Neural crest cell (in vitro differentiated cells): Measurements from ENCODE around the gene TMEM215. TPM values are rescaled to one million over a fixed set of nuclear protein-coding genes. Genes with fewer than 3 reads are reported as not detected.

Source experiments
- DNase-seq: peaks from one replicate; pipeline ENCODE4 v3.0.0; 2021; ENCODE audit warnings: low read depth, mixed read lengths, low spot score
- H3K27ac Mint-ChIP-seq: one replicate; pipeline ENCODE4 v1.8.0; 2021; ENCODE audit warnings: mild to moderate bottlenecking, mixed read lengths; ENCODE audit not compliant: unreplicated experiment
- H3K27me3 Mint-ChIP-seq: 2 replicates; pipeline ENCODE4 v1.8.0; 2021; ENCODE audit warnings: low read depth, mild to moderate bottlenecking, mixed read lengths
- H3K36me3 Mint-ChIP-seq: 2 replicates; pipeline ENCODE4 v1.8.0; 2021; ENCODE audit warnings: low read depth, mild to moderate bottlenecking, mixed read lengths
- H3K4me1 Mint-ChIP-seq: 2 replicates; pipeline ENCODE4 v1.8.0; 2021; ENCODE audit warnings: mixed read lengths
- H3K4me3 Mint-ChIP-seq: one replicate; pipeline ENCODE4 v1.8.0; 2021; ENCODE audit warnings: mild to moderate bottlenecking, mixed read lengths
- H3K9me3 Mint-ChIP-seq: 2 replicates; pipeline ENCODE4 v1.8.0; 2021; ENCODE audit warnings: mixed read lengths
- total RNA-seq: library from RNA; stranded (reverse); gene quantifications from 2 replicates; pipeline ENCODE4 v1.2.1, GENCODE V29; 2021
- TF ChIP-seq, protein P1 (sequence below): fragments of 200-600 bp; sonication (generic); conservative IDR thresholded peaks from 2 replicates; pipeline ENCODE4 v1.5.0; 2021; ENCODE audit warnings: antibody characterized with exemption, mild to moderate bottlenecking

TMEM215 gene
- total RNA-seq, 1 donor from 2014 or later = 0.72 TPM

DNA sequence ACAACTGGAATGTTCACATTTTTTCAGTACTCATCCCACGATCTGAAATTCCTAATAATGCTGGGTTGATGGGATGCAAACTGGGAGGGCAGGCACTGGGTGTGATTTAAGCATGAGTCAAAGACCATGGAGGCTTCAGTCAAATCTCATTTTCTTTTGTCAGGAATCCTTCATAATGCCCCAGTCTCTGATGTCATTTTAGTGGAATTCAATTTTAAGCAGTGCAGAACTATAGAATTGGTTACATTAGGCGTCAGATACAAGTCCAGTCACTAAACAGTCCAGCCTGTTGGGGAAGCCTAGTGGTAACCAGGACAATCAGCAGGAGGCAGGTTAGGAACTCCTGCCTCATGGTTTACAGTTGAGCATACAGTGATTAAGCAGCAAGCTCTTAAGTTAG, 41.0 kb upstream of the TMEM215 start:
- H3K27ac Mint-ChIP-seq = no peak overlapping the region
- DNase-seq = no peak
- H3K27me3 Mint-ChIP-seq = peaks cover 3% of the 10 kb centered on the region
- H3K4me1 Mint-ChIP-seq = peaks cover 21% of the 10 kb centered on the region
- TF ChIP-seq, protein P1, sequence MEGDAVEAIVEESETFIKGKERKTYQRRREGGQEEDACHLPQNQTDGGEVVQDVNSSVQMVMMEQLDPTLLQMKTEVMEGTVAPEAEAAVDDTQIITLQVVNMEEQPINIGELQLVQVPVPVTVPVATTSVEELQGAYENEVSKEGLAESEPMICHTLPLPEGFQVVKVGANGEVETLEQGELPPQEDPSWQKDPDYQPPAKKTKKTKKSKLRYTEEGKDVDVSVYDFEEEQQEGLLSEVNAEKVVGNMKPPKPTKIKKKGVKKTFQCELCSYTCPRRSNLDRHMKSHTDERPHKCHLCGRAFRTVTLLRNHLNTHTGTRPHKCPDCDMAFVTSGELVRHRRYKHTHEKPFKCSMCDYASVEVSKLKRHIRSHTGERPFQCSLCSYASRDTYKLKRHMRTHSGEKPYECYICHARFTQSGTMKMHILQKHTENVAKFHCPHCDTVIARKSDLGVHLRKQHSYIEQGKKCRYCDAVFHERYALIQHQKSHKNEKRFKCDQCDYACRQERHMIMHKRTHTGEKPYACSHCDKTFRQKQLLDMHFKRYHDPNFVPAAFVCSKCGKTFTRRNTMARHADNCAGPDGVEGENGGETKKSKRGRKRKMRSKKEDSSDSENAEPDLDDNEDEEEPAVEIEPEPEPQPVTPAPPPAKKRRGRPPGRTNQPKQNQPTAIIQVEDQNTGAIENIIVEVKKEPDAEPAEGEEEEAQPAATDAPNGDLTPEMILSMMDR = no peak
- no peak overlapping the region for H3K4me3 Mint-ChIP-seq
- peaks cover 4% of the 10 kb centered on the region for H3K9me3 Mint-ChIP-seq
- no peaks in the 10 kb centered on the region for H3K36me3 Mint-ChIP-seq

DNA sequence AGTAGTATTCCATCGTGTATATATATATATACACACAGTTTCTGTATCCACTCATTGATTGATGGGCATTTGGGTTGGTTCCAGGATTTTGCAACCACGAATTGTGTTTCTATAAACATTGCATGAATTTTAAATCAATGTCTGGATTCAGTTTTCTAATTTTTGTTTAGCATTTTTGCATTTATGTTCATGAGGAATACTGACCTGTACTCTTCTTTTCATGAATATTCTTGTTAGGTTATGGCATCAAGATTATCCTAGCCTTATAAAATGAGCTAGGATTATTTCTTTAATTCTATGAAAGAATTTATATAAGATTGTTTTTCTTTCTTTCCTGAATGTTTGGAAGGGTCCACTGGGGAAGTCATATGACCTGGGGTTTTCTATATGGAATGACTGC, 35.3 kb upstream of the TMEM215 start:
- Mint-ChIP-seq H3K27ac (no peak overlapping the region), H3K9me3 (peaks cover 7% of the 10 kb centered on the region), H3K27me3 (no peaks in the 10 kb centered on the region), H3K36me3 (no peaks in the 10 kb centered on the region), H3K4me3 (no peak overlapping the region), H3K4me1 (peaks cover 6% of the 10 kb centered on the region)
- TF ChIP-seq, protein P1 = no peak
- DNase-seq = no peak

DNA sequence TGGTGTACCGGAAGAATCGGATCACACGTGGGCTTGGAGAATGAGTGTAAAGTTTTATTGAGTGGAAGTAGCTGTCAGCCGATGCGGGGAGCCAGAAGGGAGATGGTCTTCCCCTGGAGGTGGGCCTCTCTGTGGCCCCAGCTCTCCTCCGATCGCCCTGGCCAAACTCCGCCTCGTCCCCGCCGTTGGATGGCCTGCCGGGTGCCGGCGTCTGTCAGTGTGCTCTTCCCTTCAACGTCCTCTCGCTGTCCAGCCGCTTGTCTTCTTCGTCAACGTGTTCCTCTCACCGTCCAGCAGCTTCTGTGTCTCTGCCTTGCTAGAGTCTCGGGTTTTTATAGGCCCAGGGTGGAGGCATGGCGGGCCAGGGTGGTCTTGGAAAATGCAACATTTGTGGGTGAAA, 27.6 kb upstream of the TMEM215 start:
- Mint-ChIP-seq H3K27me3 (peaks cover 3% of the 10 kb centered on the region), H3K9me3 (peaks cover 6% of the 10 kb centered on the region), H3K27ac (no peak overlapping the region), H3K4me3 (no peak overlapping the region), H3K4me1 (no peaks in the 10 kb centered on the region), H3K36me3 (no peaks in the 10 kb centered on the region)
- no peak for DNase-seq
- TF ChIP-seq, protein P1 = no peak

DNA sequence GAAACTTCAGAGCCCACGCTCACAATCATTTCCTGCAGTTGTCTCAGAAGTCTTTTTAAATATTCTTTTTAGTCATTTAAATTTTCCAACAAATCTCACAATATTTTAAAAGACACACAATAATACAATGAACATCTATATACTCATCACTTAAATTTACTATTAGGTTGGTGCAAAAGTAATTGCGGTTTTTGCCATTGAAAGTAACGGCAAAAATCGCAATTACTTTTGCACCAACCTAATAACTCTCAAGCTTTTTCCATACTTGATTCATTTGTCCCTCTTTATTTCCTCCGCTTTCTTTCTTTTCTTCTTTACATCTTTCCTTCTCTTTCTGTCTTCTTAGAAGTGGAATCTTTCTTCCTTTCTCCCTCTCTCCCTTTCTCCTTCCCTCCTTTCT, 19.2 kb upstream of the TMEM215 start:
- Mint-ChIP-seq H3K27me3 (peaks cover 38% of the 10 kb centered on the region), H3K36me3 (no peaks in the 10 kb centered on the region), H3K9me3 (peaks cover 3% of the 10 kb centered on the region), H3K27ac (no peak overlapping the region), H3K4me1 (no peaks in the 10 kb centered on the region), H3K4me3 (no peak overlapping the region)
- TF ChIP-seq, protein P1 = no peak
- no peak for DNase-seq

DNA sequence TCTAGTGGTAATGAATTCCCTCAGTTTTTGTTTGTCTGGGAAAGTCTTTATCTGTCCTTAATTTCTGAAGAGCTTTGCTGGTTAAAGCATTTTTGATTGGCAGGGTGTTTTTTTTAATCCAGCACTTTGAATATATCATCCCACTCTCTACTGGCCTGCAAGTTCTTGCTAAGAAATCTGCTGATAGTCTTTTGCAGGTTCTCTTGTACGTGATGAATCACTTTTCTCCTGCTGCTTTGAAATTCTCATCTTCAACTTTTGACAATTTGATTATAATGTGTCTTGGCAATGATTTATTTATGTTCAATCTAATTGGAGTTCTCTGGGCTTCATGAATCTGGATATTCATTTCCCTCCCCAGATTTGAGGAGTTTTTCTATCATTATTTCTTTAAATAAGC, 8.1 kb upstream of the TMEM215 start:
- Mint-ChIP-seq H3K4me1 (no peaks in the 10 kb centered on the region), H3K4me3 (no peak overlapping the region)
- TF ChIP-seq, protein P1 = no peak

DNA sequence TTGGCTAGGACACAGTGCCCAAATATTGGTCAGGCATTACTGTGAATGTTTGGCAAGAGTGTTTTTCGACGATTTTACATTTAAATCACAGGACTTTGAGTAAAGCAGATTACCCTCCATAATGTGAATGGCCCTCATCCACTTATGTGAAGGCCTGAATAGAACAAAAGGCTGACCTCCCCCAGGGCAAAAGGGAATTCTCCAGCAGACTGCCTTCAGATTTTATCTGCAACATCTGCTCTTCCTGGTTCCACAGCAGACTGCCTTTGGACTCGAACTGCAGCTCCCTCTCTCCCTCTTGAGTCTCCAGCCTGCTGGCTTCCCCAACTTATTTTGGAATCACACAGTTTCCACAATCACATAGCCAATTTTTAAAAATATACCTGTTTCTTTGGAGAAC, 7.1 kb upstream of the TMEM215 start:
- DNase-seq = no peak
- Mint-ChIP-seq H3K4me3 (no peak overlapping the region), H3K36me3 (peaks cover 6% of the 10 kb centered on the region), H3K27me3 (peaks cover 77% of the 10 kb centered on the region), H3K9me3 (peaks cover 21% of the 10 kb centered on the region), H3K4me1 (no peaks in the 10 kb centered on the region), H3K27ac (no peak overlapping the region)
- TF ChIP-seq, protein P1 = no peak

More for the DNA sequence above, 8.1 kb upstream of the TMEM215 start:
- no peak for DNase-seq
- Mint-ChIP-seq H3K27me3 (peaks cover 74% of the 10 kb centered on the region), H3K9me3 (peaks cover 21% of the 10 kb centered on the region), H3K36me3 (peaks cover 6% of the 10 kb centered on the region), H3K27ac (no peak overlapping the region)
